GM13976 (cell line): Measurements from ENCODE around the gene AASDH.
"Not testable (repeated sequence)": the region's sequence is repeated elsewhere in the genome, so short reads cannot be mapped to it uniquely, and the experiment has no call there.

ENCODE experiments used
- DNase-seq: peaks from one replicate; pipeline ENCODE4 v3.0.0; 2012; ENCODE audit warnings: low spot score
- CTCF ChIP-seq: IDR thresholded peaks from 2 replicates; pipeline ENCODE4 v1.5.1; 2012; ENCODE audit warnings: borderline replicate concordance, mild to moderate bottlenecking; ENCODE audit not compliant: insufficient read depth; ENCODE audit errors: extremely low read depth, missing control alignments, control extremely low read depth
- in situ Hi-C: fragments of 300-500 bp; cut with MboI; formaldehyde crosslinking; loops from one replicate; pipeline ENCODE4 v1.12.0; 2022; ENCODE audit warnings: low sequenced_read_pairs, mixed read lengths, inconsistent platforms; ENCODE audit not compliant: unreplicated experiment

The AASDH gene

GRCh38 chr4:56371426-56372220, 15.7 kb downstream of the AASDH start:
- in situ Hi-C loops: no loop called here
- DNase-seq: no peak

GRCh38 chr4:56370377-56370776, 16.9 kb downstream of the AASDH start:
- in situ Hi-C loops: no loop called here
- DNase-seq: no peak
- TF ChIP-seq CTCF: no peak

More at GRCh38 chr4:56371426-56372220, 15.7 kb downstream of the AASDH start:
- no peak for TF ChIP-seq CTCF

- DNase-seq, in situ Hi-C loops: not testable (repeated sequence)
Measured at GRCh38 chr4:56362981-56363380, 24.3 kb downstream of the AASDH start.

- in situ Hi-C loops: no loop called here
- no peak for TF ChIP-seq CTCF
Measured at GRCh38 chr4:56360071-56360470, 27.2 kb downstream of the AASDH start.

GRCh38 chr4:56356650-56357049, 30.6 kb downstream of the AASDH start:
- DNase-seq: no peak
- no peak for TF ChIP-seq CTCF
- in situ Hi-C loops: no loop called here

More at GRCh38 chr4:56360071-56360470, 27.2 kb downstream of the AASDH start:
- DNase-seq: no peak

- no peak for DNase-seq
- TF ChIP-seq CTCF: no peak
- in situ Hi-C loops: no loop called here
Measured at GRCh38 chr4:56348576-56348975, 38.7 kb downstream of the AASDH start.

GRCh38 chr4:56345458-56345857, 41.8 kb downstream of the AASDH start:
- no peak for TF ChIP-seq CTCF
- DNase-seq: no peak

More at GRCh38 chr4:56345458-56345857, 41.8 kb downstream of the AASDH start:
- in situ Hi-C loops: no loop called here
